Activated CD4-positive, alpha-beta memory T cell treated with anti-CD3 and anti-CD28 coated beads, Interleukin-2, amount 10 ng/mL, durations not matched to agents 7 days and 5 days (primary cell): Measurements from ENCODE around the gene TNFSF8. TPM values are rescaled to one million over a fixed set of nuclear protein-coding genes. Genes with fewer than 3 reads are reported as not detected.

Experiments used
- CTCF ChIA-PET: fragments of 350-600 bp; sonication (Branson Sonifier 250); formaldehyde crosslinking; loops from one replicate; lab custom pipeline; 2021; ENCODE audit warnings: antibody characterized with exemption, inconsistent platforms; lab: Charles Lee
- POLR2A ChIA-PET: fragments of 350-600 bp; sonication (Branson Sonifier 250); formaldehyde crosslinking; loops from one replicate; lab custom pipeline; 2021; ENCODE audit warnings: antibody characterized with exemption; lab: Charles Lee
- DNase-seq: peaks from one replicate; pipeline ENCODE4 v3.0.0-alpha.2; 2020
- H3K27ac Mint-ChIP-seq: one replicate; pipeline ENCODE4 v1.8.0; 2021; ENCODE audit warnings: mild to moderate bottlenecking, mixed read lengths
- H3K27me3 Mint-ChIP-seq: one replicate; pipeline ENCODE4 v1.8.0; 2021; ENCODE audit warnings: mixed read lengths
- H3K36me3 Mint-ChIP-seq: one replicate; pipeline ENCODE4 v1.8.0; 2021; ENCODE audit warnings: low read depth, mixed read lengths
- H3K4me1 Mint-ChIP-seq: one replicate; pipeline ENCODE4 v1.8.0; 2021; ENCODE audit warnings: mixed read lengths
- H3K4me3 Mint-ChIP-seq: one replicate; pipeline ENCODE4 v1.8.0; 2021; ENCODE audit warnings: mild to moderate bottlenecking, mixed read lengths
- H3K9me3 Mint-ChIP-seq: one replicate; pipeline ENCODE4 v1.8.0; 2021; ENCODE audit warnings: mixed read lengths
- total RNA-seq, 2 experiments: library from RNA; stranded (reverse); gene quantifications; one replicate each; pipeline ENCODE4 v1.2.3, GENCODE V29; 2021

Gene TNFSF8
- total RNA-seq, 2 experiments from 2014 or later: 34.6 to 34.8 TPM

DNA sequence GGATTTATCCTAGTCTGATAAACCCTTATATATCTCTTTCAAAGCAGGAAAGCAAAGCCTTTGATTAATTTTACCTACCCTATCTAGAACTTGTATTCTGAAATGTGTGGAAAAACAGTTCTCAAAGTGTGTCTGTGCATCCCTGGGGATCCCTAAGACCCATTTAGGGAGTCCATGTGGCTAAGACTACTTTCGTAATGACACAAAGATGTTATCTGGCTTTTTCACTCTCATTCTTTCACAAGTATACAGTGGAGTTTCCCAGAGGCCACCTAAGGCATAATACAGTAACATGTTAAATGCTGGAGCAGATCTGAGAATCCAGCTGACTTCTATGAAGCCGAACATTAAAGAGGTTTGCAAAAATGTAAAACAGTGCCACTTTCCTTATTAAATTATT, 70.2 kb downstream of the TNFSF8 start:
- Mint-ChIP-seq H3K4me1 (peaks cover 4% of the 10 kb centered on the region), H3K36me3 (peaks cover 8% of the 10 kb centered on the region), H3K4me3 (no peak overlapping the region), H3K27me3 (peaks cover 34% of the 10 kb centered on the region), H3K9me3 (peaks cover 11% of the 10 kb centered on the region), H3K27ac (no peak overlapping the region)
- DNase-seq: no peak
- POLR2A ChIA-PET: no interaction called here
- CTCF ChIA-PET: no interaction called here

GRCh38 chr9:114856942-114857315, 73.5 kb downstream of the TNFSF8 start:
- no peak overlapping the region for H3K4me3 Mint-ChIP-seq
- H3K36me3 Mint-ChIP-seq: peaks cover 2% of the 10 kb centered on the region
- peaks cover 4% of the 10 kb centered on the region for H3K4me1 Mint-ChIP-seq
- peaks cover 32% of the 10 kb centered on the region for H3K27me3 Mint-ChIP-seq
- peaks cover 6% of the 10 kb centered on the region for H3K9me3 Mint-ChIP-seq
- DNase-seq: no peak
- ChIA-PET POLR2A (no interaction called here), CTCF (no interaction called here)
- H3K27ac Mint-ChIP-seq: no peak overlapping the region

DNA sequence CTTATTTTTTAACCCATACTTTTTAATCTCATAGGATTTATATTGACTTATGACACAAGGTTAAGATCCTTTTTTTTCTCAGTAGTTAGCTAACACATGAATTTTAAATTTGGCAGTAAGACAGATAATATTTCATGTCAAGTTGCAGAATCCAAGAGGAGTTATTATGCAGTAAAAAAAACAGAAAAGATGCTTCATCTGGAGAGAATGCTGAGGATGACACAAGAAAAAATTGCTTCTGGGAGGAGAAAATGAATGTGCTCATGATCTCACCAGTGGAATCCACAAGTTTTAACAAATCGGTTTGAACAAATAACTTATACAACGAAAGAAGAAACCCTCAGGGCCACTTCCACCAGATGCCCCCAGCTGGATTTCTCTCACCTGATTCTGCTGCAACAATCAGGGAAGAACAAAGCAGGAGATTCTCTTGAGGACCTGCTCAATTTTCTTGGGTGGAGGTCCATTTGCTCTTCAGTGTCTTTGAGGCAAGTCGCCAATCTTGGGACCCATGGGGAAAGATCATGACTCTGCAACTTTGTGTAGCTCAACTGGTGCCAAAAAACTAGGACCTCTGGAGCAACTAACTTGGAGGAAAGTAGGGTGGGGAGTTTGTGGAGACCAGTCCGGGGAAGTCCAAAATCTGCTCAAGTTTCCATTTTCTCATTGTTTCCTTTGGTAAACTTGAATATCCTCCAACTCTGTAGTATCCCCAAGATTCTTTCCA, 74.0 kb downstream of the TNFSF8 start:
- Mint-ChIP-seq H3K27me3 (peaks cover 32% of the 10 kb centered on the region), H3K4me1 (peaks cover 4% of the 10 kb centered on the region), H3K4me3 (no peak overlapping the region), H3K36me3 (peaks cover 2% of the 10 kb centered on the region), H3K9me3 (peaks cover 6% of the 10 kb centered on the region), H3K27ac (no peak overlapping the region)
- ChIA-PET CTCF (no interaction called here), POLR2A (no interaction called here)
- no peak for DNase-seq

DNA sequence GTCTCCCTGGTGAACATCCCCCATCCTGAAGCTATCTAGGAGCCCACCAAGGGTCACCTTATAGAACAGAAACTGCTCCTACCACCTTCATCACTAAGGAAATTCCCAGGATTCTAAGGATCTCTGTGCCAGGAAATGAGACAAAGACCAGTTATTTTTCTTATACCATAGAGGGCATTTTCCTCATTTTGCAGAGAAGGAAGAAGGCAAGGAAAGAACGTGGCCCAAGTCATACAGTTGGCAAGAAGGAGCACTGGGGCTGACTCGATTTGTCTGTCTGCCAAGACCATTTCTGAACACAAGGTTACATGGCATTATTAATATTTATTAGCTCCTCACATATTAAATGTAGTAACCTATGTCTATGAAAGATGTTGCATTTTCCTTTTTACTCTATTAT, 74.9 kb downstream of the TNFSF8 start:
- Mint-ChIP-seq H3K4me1 (peaks cover 6% of the 10 kb centered on the region), H3K36me3 (peaks cover 2% of the 10 kb centered on the region), H3K9me3 (peaks cover 6% of the 10 kb centered on the region), H3K4me3 (no peak overlapping the region), H3K27ac (no peak overlapping the region), H3K27me3 (peaks cover 27% of the 10 kb centered on the region)
- ChIA-PET CTCF (interaction anchor here (0.9 kb wide), 1 partner anchor 23 kb away, joined by 3 read pairs; no protein-coding TSS in a partner anchor), POLR2A (no interaction called here)
- DNase-seq: no peak

DNA sequence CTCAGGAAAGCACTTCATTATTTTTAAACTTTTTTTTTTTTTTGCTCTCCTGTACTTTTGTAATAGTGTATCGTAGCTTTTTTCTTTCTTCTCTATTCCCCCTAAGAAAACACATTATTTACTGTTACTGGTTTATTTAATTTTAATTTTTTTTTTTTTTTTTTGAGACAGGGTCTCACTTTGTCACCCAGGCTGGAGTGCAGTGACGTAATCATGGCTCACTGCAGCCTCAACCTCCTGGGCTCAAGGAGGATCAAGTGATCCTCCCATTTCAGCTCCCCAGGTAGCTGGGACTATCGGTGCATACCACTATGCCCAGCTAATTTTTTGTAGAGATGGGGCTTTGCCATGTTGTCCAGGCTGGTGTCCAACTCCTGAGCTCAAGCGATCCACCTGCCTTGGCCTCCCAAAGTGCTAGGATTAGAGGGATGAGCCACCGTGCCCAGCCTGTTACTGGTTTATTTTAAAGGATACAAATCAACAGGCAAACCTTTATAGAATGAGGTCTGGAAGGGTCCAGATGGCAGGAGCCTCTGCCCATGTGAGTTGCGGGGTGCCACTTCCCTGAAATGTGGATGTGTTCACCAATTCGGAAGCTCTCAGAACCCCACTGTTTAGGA, 75.5 kb downstream of the TNFSF8 start:
- peaks cover 23% of the 10 kb centered on the region for H3K27me3 Mint-ChIP-seq
- H3K9me3 Mint-ChIP-seq: peaks cover 6% of the 10 kb centered on the region
- DNase-seq: no peak
- no peak overlapping the region for H3K4me3 Mint-ChIP-seq
- H3K4me1 Mint-ChIP-seq: peaks cover 2% of the 10 kb centered on the region
- H3K27ac Mint-ChIP-seq: no peak overlapping the region
- ChIA-PET POLR2A (no interaction called here), CTCF (interaction anchor here (0.9 to 1.0 kb wide), 2 partner anchors 22 to 160 kb away, joined by 3 to 4 read pairs; no protein-coding TSS in a partner anchor)
- H3K36me3 Mint-ChIP-seq: peaks cover 2% of the 10 kb centered on the region

GRCh38 chr9:114853071-114853855, 77.1 kb downstream of the TNFSF8 start:
- Mint-ChIP-seq H3K36me3 (peaks cover 2% of the 10 kb centered on the region), H3K4me1 (peaks cover 2% of the 10 kb centered on the region), H3K27me3 (peaks cover 12% of the 10 kb centered on the region), H3K4me3 (no peak overlapping the region), H3K9me3 (no peaks in the 10 kb centered on the region), H3K27ac (no peak overlapping the region)
- ChIA-PET POLR2A (interaction anchor here (0.7 to 1.1 kb wide), 2 partner anchors 9 to 157 kb away, joined by 3 to 4 read pairs; no protein-coding TSS in a partner anchor), CTCF (no interaction called here)
- DNase-seq: no peak

DNA sequence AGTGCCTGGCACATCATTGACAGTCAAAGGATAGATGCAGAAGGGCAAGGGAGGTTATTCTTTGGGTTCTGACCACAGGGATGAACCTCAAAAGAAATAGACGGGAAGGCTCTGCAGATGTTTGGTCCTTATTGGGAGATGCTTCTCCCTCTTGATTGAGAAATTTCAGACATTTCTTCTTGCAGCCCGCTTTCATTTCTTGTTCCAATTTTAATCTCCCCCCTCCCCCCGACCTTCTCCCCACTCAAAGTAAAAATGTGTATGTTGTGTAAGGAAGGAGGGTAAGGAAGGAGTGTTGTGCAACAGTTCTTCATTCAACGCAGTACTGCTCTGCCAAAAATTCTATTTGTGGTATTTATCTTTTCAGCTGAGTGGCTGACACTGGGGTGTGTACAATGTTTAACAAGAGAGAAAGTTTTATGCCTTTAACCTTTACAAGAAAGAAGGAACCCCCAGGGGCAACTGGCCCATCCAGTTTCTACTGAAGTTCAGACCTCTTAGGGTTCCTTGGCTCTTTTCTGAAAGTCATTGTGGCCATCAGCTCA, 78.3 kb downstream of the TNFSF8 start:
- peaks cover 2% of the 10 kb centered on the region for H3K4me1 Mint-ChIP-seq
- H3K27me3 Mint-ChIP-seq: peaks cover 9% of the 10 kb centered on the region
- H3K36me3 Mint-ChIP-seq: peaks cover 2% of the 10 kb centered on the region
- no peaks in the 10 kb centered on the region for H3K9me3 Mint-ChIP-seq
- CTCF ChIA-PET: interaction anchor here (1.2 kb wide), 1 partner anchor 55 kb away, joined by 3 read pairs; no protein-coding TSS in a partner anchor
- no peak for DNase-seq
- no peak overlapping the region for H3K4me3 Mint-ChIP-seq
- POLR2A ChIA-PET: interaction anchor here (1.1 kb wide), 1 partner anchor 8 kb away, joined by 3 read pairs; no protein-coding TSS in a partner anchor
- no peak overlapping the region for H3K27ac Mint-ChIP-seq

DNA sequence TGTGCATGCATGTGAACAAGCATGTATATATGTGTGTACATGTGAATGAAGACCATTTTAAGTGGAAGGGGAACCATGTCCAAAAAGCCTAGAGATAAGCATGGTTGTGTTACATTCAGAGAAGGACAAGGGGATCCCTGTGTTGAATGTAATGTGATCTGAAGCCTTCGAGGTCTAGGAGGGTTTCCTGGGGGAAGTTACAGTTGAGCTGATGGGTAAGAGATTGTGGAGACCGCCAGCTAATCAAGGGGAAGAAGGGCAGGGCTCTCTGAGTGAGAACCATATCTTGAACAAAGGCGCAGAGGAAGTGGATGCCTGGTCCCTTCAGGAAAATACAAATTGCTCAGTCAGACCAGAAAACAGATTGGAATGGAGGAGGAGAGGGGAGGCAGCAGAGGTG, 79.1 kb downstream of the TNFSF8 start:
- Mint-ChIP-seq H3K4me1 (peaks cover 2% of the 10 kb centered on the region), H3K27me3 (peaks cover 5% of the 10 kb centered on the region), H3K27ac (no peak overlapping the region), H3K4me3 (no peak overlapping the region), H3K36me3 (no peaks in the 10 kb centered on the region), H3K9me3 (no peaks in the 10 kb centered on the region)
- no peak for DNase-seq
- POLR2A ChIA-PET: no interaction called here
- CTCF ChIA-PET: interaction anchor here (1.2 kb wide), 1 partner anchor 56 kb away, joined by 3 read pairs; no protein-coding TSS in a partner anchor

Other genes starting within 250 kb of the TNFSF8 start
- 1 to 10 TPM in 1 of 2 experiments, under 1 TPM in 1; 0.48 to 1.5 TPM for gene TEX48, start 248.4 kb downstream of the TNFSF8 start, total RNA-seq
- gene TNFSF15, start 124.6 kb downstream of the TNFSF8 start, total RNA-seq: under 1 TPM; 0.03 TPM
- under 1 TPM in 1 of 2 experiments, not detected in 1; 0.03 TPM for gene TNC, start 187.6 kb upstream of the TNFSF8 start, total RNA-seq